Heart left ventricle (tissue), 13 donors: ENCODE results near the gene NDUFS5.

Source experiments
- POLR2A ChIP-seq, 2 donors: fragments of 450-650 bp; IDR thresholded peaks; one replicate each; pipeline ENCODE4 v1.6.1; 2017; ENCODE audit warnings: antibody characterized with exemption in 2 of 2, mild to moderate bottlenecking in 2 of 2, moderate library complexity in 2 of 2
- TF ChIP-seq, protein P1 (sequence below), 12 donors: fragments of 200-600 bp; sonication (generic) in 4 of 12; IDR thresholded peaks; one replicate each; pipeline versions ENCODE4 v1.5.0 to v1.8.0; 2018 to 2022; ENCODE audit warnings: antibody characterized with exemption in 12 of 12, mild to moderate bottlenecking in 5 of 12
- donor health status: ischemic (EF 13 %, LVEDD 7.1; RV severe dilation, severe dysfunction).
- donor health status: DM: no; HTN: yes; CAD: no.
- donor health status: DM: no; HTN: no; CAD: no.
- donor health status: ischemic (EF 25% LVEDD 6.9; RV normal size, moderate dysfunction).
- donor health status: ischemic (EF 25% LVEDD 5.7; RV mildly dilated, moderate dysfunction).
- donor health status: ischemic (EF 35%, LVEDD 5.7; RV mildly dilated, moderate dysfunction).
- donor health status: nonischemic (EF 11% LVEDD 7.7; RV severe dilation, severe dysfunction).
- donor health status: DM: yes; HTN: yes; CAD: no.
- donor health status: PGD.
- donor health status: ischemic (EF 29% LVEDD 5.4; RV normal size, mild dysfunction).
- donor health status: nonischemic (EF 23%, LVEDD 6.1; RV moderate dilation, normal function).

DNA sequence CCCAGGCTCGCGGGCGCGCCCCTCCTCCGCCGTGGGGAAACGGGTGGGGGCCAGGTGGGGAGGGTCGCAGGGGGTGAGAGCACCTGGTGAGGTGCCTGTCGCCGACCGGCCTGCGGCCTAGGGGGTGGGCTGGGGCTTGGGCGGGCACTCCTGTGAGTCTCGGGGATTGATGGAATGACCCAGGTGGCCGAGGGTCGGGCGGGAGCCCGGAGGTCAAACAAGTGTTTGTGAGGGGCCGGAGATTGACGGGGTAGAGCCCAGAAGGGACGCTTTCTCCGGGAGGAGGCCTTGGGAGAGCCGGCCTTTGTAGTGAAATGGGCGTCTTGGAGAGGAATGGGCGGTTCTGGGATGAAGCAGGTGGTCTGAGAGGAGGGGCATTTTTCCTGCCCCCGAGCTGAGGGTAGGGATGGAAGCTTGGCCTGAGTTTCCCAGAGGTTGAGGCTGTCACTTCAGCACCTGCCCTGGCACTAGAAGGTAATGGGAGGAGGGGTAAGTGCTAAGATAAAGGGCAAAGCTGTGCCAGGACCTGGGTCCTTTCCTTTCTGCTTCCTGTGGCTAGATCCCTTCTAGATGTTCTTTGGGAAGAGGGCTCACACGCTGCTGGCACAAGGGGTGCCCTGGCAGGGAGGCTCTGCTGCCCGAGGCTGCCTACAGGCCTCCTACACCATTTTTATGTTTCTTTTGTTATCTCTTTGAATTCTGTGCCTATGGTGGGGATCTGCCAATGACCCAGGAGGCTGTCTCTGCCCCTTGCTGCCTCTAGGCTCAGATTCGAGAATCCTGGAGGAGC lies 56.1 kb downstream of the NDUFS5 start:
- TF ChIP-seq POLR2A (IDR thresholded peaks at IDR 0.05): no peak
- TF ChIP-seq, protein P1, sequence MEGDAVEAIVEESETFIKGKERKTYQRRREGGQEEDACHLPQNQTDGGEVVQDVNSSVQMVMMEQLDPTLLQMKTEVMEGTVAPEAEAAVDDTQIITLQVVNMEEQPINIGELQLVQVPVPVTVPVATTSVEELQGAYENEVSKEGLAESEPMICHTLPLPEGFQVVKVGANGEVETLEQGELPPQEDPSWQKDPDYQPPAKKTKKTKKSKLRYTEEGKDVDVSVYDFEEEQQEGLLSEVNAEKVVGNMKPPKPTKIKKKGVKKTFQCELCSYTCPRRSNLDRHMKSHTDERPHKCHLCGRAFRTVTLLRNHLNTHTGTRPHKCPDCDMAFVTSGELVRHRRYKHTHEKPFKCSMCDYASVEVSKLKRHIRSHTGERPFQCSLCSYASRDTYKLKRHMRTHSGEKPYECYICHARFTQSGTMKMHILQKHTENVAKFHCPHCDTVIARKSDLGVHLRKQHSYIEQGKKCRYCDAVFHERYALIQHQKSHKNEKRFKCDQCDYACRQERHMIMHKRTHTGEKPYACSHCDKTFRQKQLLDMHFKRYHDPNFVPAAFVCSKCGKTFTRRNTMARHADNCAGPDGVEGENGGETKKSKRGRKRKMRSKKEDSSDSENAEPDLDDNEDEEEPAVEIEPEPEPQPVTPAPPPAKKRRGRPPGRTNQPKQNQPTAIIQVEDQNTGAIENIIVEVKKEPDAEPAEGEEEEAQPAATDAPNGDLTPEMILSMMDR (IDR thresholded peaks at IDR 0.05): no peak
